HepG2 (cell line): ENCODE results near the gene RASA3.

Source experiments
- CTCF ChIP-seq: sonication (generic); formaldehyde crosslinking; IDR thresholded peaks from 2 replicates; pipeline ENCODE4 v1.5.0; 2020; ENCODE audit warnings: mild to moderate bottlenecking, missing genetic modification reagents, moderate library complexity
- JUNB ChIP-seq: sonication (generic); formaldehyde crosslinking; IDR thresholded peaks from 2 replicates; pipeline ENCODE4 v1.8.0; 2022; ENCODE audit warnings: missing genetic modification reagents, mild to moderate bottlenecking, borderline replicate concordance
- MEF2D ChIP-seq: sonication (generic); formaldehyde crosslinking; IDR thresholded peaks from 2 replicates; pipeline ENCODE4 v1.5.1; 2020; ENCODE audit warnings: mild to moderate bottlenecking, missing genetic modification reagents
- ZNF841 ChIP-seq: sonication (generic); formaldehyde crosslinking; IDR thresholded peaks from 2 replicates; pipeline ENCODE4 v1.8.1; 2023; ENCODE audit warnings: missing genetic modification reagents, borderline replicate concordance

GRCh38 chr13:114164053-114164452 lies 31.6 kb upstream of the RASA3 start:
- no peak for TF ChIP-seq MEF2D (CRISPR knock-in tag)
- TF ChIP-seq JUNB (CRISPR knock-in tag), result no peak
- TF ChIP-seq CTCF, result no peak
- TF ChIP-seq ZNF841 (CRISPR knock-in tag), result no peak
